HepG2 (cell line): Measurements from ENCODE around the gene MFN2. TPM values are rescaled to one million over a fixed set of nuclear protein-coding genes. Genes with fewer than 3 reads are reported as not detected.
A peak's percentile ranks its signal among the peaks of the same experiment; 100 is the strongest.

ENCODE experiments used
- AHR ChIP-seq: IDR thresholded peaks from 2 replicates; pipeline ENCODE4 v1.6.1; 2018; ENCODE audit warnings: missing genetic modification reagents, missing compliant biosample characterization
- CCDC6 ChIP-seq: sonication (generic); formaldehyde crosslinking; IDR thresholded peaks from 2 replicates; pipeline ENCODE4 v1.8.1; 2022; ENCODE audit warnings: mild to moderate bottlenecking, missing genetic modification reagents, moderate library complexity
- DNMT3B ChIP-seq: conservative IDR thresholded peaks from 2 replicates; pipeline ENCODE4 v1.6.1; 2016; ENCODE audit warnings: missing biosample characterization, control low read depth
- GMEB1 ChIP-seq: sonication (generic); formaldehyde crosslinking; IDR thresholded peaks from 2 replicates; pipeline ENCODE4 v1.5.1; 2020; ENCODE audit warnings: missing genetic modification reagents, mild to moderate bottlenecking, borderline replicate concordance
- HDAC1 ChIP-seq: sonication (generic); formaldehyde crosslinking; IDR thresholded peaks from 2 replicates; pipeline ENCODE4 v1.5.1; 2020; ENCODE audit warnings: mild to moderate bottlenecking, missing genetic modification reagents
- HHEX ChIP-seq: IDR thresholded peaks from 2 replicates; pipeline ENCODE4 v1.6.1; 2016; ENCODE audit warnings: control low read depth
- HNRNPK ChIP-seq: fragments of 200-400 bp; formaldehyde crosslinking; IDR thresholded peaks from 2 replicates; pipeline ENCODE4 v1.6.1; 2018; ENCODE audit warnings: low read length, low read depth, moderate library complexity, mild to moderate bottlenecking; ENCODE audit not compliant: poor library complexity, severe bottlenecking
- JUNB ChIP-seq: sonication (generic); formaldehyde crosslinking; IDR thresholded peaks from 2 replicates; pipeline ENCODE4 v1.8.0; 2022; ENCODE audit warnings: missing genetic modification reagents, mild to moderate bottlenecking, borderline replicate concordance
- MED1 ChIP-seq: sonication (generic); formaldehyde crosslinking; IDR thresholded peaks from 2 replicates; pipeline ENCODE4 v1.4.0; 2020; ENCODE audit warnings: missing genetic modification reagents
- NCOA1 ChIP-seq: sonication (generic); formaldehyde crosslinking; IDR thresholded peaks from 2 replicates; pipeline ENCODE4 v1.9.0; 2021; ENCODE audit warnings: missing genetic modification reagents
- NFATC3 ChIP-seq: sonication (generic); formaldehyde crosslinking; IDR thresholded peaks from 2 replicates; pipeline ENCODE4 v1.5.1; 2020; ENCODE audit warnings: mild to moderate bottlenecking, missing genetic modification reagents
- PAWR ChIP-seq: sonication (generic); formaldehyde crosslinking; IDR thresholded peaks from 2 replicates; pipeline ENCODE4 v1.4.0; 2020; ENCODE audit warnings: missing genetic modification reagents, mild to moderate bottlenecking, borderline replicate concordance
- PTBP1 ChIP-seq: fragments of 200-400 bp; formaldehyde crosslinking; IDR thresholded peaks from 2 replicates; pipeline ENCODE4 v1.6.1; 2018; ENCODE audit warnings: low read length, low read depth; ENCODE audit not compliant: poor library complexity, severe bottlenecking
- SALL2 ChIP-seq: sonication (generic); formaldehyde crosslinking; IDR thresholded peaks from 2 replicates; pipeline ENCODE4 v1.8.1; 2023; ENCODE audit warnings: mild to moderate bottlenecking, missing genetic modification reagents, inconsistent platforms
- TMF1 ChIP-seq: sonication (generic); formaldehyde crosslinking; IDR thresholded peaks from 2 replicates; pipeline ENCODE4 v1.8.1; 2022; ENCODE audit warnings: low read depth, missing genetic modification reagents
- ZFYVE20 ChIP-seq: sonication (generic); formaldehyde crosslinking; IDR thresholded peaks from 2 replicates; pipeline ENCODE4 v1.8.0; 2023; ENCODE audit warnings: low read depth, mild to moderate bottlenecking, moderate library complexity, missing genetic modification reagents, borderline replicate concordance
- ZNF205 ChIP-seq: IDR thresholded peaks from 2 replicates; pipeline ENCODE4 v1.6.1; 2018; ENCODE audit warnings: missing biosample characterization, missing genetic modification reagents
- ZNF530 ChIP-seq: sonication (generic); formaldehyde crosslinking; IDR thresholded peaks from 2 replicates; pipeline ENCODE4 v1.5.0; 2020; ENCODE audit warnings: low read depth, mild to moderate bottlenecking, missing genetic modification reagents
- ZNF639 ChIP-seq: conservative IDR thresholded peaks from 2 replicates; pipeline ENCODE4 v1.6.1; 2018; ENCODE audit warnings: missing genetic modification reagents
- ZNF777 ChIP-seq: sonication (generic); formaldehyde crosslinking; IDR thresholded peaks from 2 replicates; pipeline ENCODE4 v1.4.0; 2020; ENCODE audit warnings: missing genetic modification reagents
- ZSCAN12 ChIP-seq: sonication (generic); formaldehyde crosslinking; IDR thresholded peaks from 2 replicates; pipeline ENCODE4 v1.9.0; 2021; ENCODE audit warnings: mild to moderate bottlenecking, missing genetic modification reagents
- polyA plus RNA-seq, 8 experiments: library from polyadenylated mRNA; depleted of rRNA in 3 of 8; stranded (reverse) in 7 of 8; unstranded in 1 of 8; fragments of >200 nt; fragmentation: Illumina TruSeq in 4 of 8; extraction: Trizol in 4 of 8; gene quantifications; 2 replicates each; pipeline versions ENCODE4 v1.2.1 to v1.2.3, GENCODE V29; 2011 to 2016; ENCODE audit warnings: low read depth in 4 of 8, missing spikeins in 1 of 8, mixed read lengths in 1 of 8; ENCODE audit not compliant: insufficient read depth in 1 of 8
- total RNA-seq, 5 experiments: library from RNA; depleted of rRNA; stranded (reverse); fragments of >200 nt; fragmentation: Illumina TruSeq; extraction: Trizol; gene quantifications; 2 replicates each; pipeline ENCODE4 v1.2.3, GENCODE V29; 2016; ENCODE audit warnings: low read depth in 1 of 5
- TF ChIP-seq, protein P1 (sequence below): sonication (generic); formaldehyde crosslinking; IDR thresholded peaks from 2 replicates; pipeline ENCODE4 v1.8.0; 2022; ENCODE audit warnings: mild to moderate bottlenecking, missing genetic modification reagents, moderate library complexity
- TF ChIP-seq, protein P2 (sequence below): sonication (generic); formaldehyde crosslinking; IDR thresholded peaks from 2 replicates; pipeline ENCODE4 v1.4.0; 2020; ENCODE audit warnings: missing genetic modification reagents, mild to moderate bottlenecking, borderline replicate concordance

The MFN2 gene
- total and polyA plus RNA-seq, 2 of the 13 experiments (the other 11 are each of a cell fraction or from before 2014, with no cell fraction given): 38.7 to 60.9 TPM

- TF ChIP-seq AHR (peak; percentile 82; the same call in 1 of the 2 replicates), ZNF639 (0 out of 2 replicates have a peak, but pooled peaks have one; percentile 74), HNRNPK (peak; percentile 19), SALL2 (CRISPR knock-in tag) (peak; percentile 90), GMEB1 (peak; percentile 57; the same call in 1 of the 2 replicates), TMF1 (CRISPR knock-in tag) (peak; percentile 97), DNMT3B (no peak), CCDC6 (CRISPR knock-in tag) (peak; percentile 71), ZNF205 (0 out of 2 replicates have a peak, but pooled peaks have one; percentile 32), PTBP1 (no peak), MED1 (peak; percentile 56; the same call in 1 of the 2 replicates), ZSCAN12 (CRISPR knock-in tag) (peak; percentile 85; the same call in 1 of the 2 replicates), HDAC1 (peak; percentile 50; the same call in 1 of the 2 replicates), JUNB (CRISPR knock-in tag) (peak; percentile 60; the same call in 1 of the 2 replicates), ZFYVE20 (0 out of 2 replicates have a peak, but pooled peaks have one; percentile 66), ZNF777 (peak; percentile 61), NFATC3 (CRISPR knock-in tag) (0 out of 2 replicates have a peak, but pooled peaks have one; percentile 47), PAWR (CRISPR knock-in tag) (no peak), ZNF530 (0 out of 2 replicates have a peak, but pooled peaks have one; percentile 54), HHEX (CRISPR knock-in tag) (no peak), NCOA1 (no peak; the same call in none of the 2 replicates)
- TF ChIP-seq, protein P1, sequence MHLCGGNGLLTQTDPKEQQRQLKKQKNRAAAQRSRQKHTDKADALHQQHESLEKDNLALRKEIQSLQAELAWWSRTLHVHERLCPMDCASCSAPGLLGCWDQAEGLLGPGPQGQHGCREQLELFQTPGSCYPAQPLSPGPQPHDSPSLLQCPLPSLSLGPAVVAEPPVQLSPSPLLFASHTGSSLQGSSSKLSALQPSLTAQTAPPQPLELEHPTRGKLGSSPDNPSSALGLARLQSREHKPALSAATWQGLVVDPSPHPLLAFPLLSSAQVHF (CRISPR knock-in tag): peak; percentile 94
- TF ChIP-seq, protein P2, sequence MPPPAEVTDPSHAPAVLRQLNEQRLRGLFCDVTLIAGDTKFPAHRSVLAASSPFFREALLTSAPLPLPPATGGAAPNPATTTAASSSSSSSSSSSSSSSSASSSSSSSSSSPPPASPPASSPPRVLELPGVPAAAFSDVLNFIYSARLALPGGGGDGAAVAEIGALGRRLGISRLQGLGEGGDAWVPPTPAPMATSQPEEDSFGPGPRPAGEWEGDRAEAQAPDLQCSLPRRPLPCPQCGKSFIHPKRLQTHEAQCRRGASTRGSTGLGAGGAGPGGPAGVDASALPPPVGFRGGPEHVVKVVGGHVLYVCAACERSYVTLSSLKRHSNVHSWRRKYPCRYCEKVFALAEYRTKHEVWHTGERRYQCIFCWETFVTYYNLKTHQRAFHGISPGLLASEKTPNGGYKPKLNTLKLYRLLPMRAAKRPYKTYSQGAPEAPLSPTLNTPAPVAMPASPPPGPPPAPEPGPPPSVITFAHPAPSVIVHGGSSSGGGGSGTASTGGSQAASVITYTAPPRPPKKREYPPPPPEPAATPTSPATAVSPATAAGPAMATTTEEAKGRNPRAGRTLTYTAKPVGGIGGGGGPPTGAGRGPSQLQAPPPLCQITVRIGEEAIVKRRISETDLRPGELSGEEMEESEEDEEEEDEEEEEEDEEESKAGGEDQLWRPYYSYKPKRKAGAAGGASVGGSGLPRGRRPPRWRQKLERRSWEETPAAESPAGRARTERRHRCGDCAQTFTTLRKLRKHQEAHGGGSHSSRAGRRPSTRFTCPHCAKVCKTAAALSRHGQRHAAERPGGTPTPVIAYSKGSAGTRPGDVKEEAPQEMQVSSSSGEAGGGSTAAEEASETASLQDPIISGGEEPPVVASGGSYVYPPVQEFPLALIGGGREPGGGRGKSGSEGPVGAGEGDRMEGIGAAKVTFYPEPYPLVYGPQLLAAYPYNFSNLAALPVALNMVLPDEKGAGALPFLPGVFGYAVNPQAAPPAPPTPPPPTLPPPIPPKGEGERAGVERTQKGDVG (CRISPR knock-in tag): no peak
Observed at GRCh38 chr1:11934302-11935056, 45.8 kb upstream of the MFN2 start, which contains the start of gene PLOD1 (continued).
